ENCODE results near the gene GLRA1.

DNA sequence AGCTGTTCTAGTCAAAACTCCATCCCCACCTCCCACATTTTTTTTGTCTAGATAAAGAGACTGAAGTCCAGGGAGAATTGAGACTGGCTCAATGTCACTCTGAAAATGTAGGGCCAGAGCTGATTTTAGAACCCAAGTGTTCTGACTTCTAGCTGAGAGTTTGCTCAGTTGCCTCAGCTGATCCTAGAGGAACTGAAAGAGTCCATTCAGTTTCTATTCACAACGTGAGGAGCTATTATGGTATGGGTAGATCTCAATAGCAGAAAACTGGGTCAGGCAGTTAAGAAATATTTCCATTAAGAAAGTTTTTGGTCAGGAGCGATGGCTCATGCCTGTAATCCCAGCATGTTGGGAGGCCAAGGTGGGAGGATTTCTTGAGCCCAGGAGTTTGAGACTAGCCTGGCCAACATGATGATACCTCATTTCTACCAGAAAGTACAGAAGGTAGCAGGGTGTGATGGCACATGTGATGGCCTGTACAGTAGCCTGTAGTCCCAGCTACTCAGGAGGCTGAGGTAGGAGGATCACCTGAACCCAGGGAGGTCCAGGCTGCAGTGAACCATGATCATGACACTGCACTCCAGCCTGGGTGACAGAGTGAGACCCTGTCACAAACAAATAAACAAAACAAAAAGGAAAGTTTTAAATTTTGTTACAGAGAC lies 61.7 kb downstream of the GLRA1 start:
- no peak for TF ChIP-seq CTCF (conservative IDR thresholded peaks at IDR 0.05)
- no peak for TF ChIP-seq ZFX (IDR thresholded peaks at IDR 0.05)
